ENCODE results near the gene ZC3H7A.
A peak's percentile ranks its signal among the peaks of the same experiment; 100 is the strongest.

ZC3H7A gene

GRCh38 chr16:11768849-11769248, 28.2 kb downstream of the ZC3H7A start:
- no peak for DNase-seq

- no peak for DNase-seq
Measured at GRCh38 chr16:11762431-11762830, 34.6 kb downstream of the ZC3H7A start.

GRCh38 chr16:11759997-11760396, 37.1 kb downstream of the ZC3H7A start:
- DNase-seq, result no peak

- DNase-seq, result no peak
Measured at GRCh38 chr16:11759163-11759834, 37.8 kb downstream of the ZC3H7A start.

GRCh38 chr16:11757671-11758545, 39.1 kb downstream of the ZC3H7A start:
- DNase-seq, result no peak

- DNase-seq, result no peak
Measured at GRCh38 chr16:11756248-11756647, 40.8 kb downstream of the ZC3H7A start.

GRCh38 chr16:11755022-11755760, 41.9 kb downstream of the ZC3H7A start:
- DNase-seq, result no peak

- DNase-seq, result no peak
Measured at GRCh38 chr16:11752856-11753255, 44.2 kb downstream of the ZC3H7A start.

- DNase-seq, result no peak
Measured at GRCh38 chr16:11750056-11750455, 47.0 kb downstream of the ZC3H7A start.

GRCh38 chr16:11748404-11749254, 48.4 kb downstream of the ZC3H7A start:
- no peak for DNase-seq

GRCh38 chr16:11747949-11748403, 49.1 kb downstream of the ZC3H7A start:
- no peak for DNase-seq

GRCh38 chr16:11744075-11744470, 53.0 kb downstream of the ZC3H7A start:
- DNase-seq, result no peak

- peak; percentile 79 for DNase-seq
Measured at GRCh38 chr16:11743308-11744074, 53.6 kb downstream of the ZC3H7A start.

- DNase-seq, result peak; percentile 99
Measured at GRCh38 chr16:11742536-11743307, 54.3 kb downstream of the ZC3H7A start, which contains the start of gene TXNDC11. Gene TXNDC11, minus strand, starts transcription at chr16:11742857. Its CDS starts 127 bp downstream, at chr16:11742730.

GRCh38 chr16:11742093-11742535, 54.9 kb downstream of the ZC3H7A start:
- DNase-seq, result no peak

GRCh38 chr16:11740567-11740966, 56.5 kb downstream of the ZC3H7A start:
- no peak for DNase-seq

- DNase-seq, result no peak
Measured at GRCh38 chr16:11738742-11739544, 58.1 kb downstream of the ZC3H7A start.

GRCh38 chr16:11737713-11738112, 59.3 kb downstream of the ZC3H7A start:
- no peak for DNase-seq

- DNase-seq, result no peak
Measured at GRCh38 chr16:11736903-11737302, 60.2 kb downstream of the ZC3H7A start.

- no peak for DNase-seq
Measured at GRCh38 chr16:11735787-11736186, 61.3 kb downstream of the ZC3H7A start.
